Epidermal melanocyte (primary cell): Measurements from ENCODE around the gene MLLT10.
"Not testable (repeated sequence)": the region's sequence is repeated elsewhere in the genome, so short reads cannot be mapped to it uniquely, and the experiment has no call there.

ENCODE experiments used
- DNase-seq: peaks from one replicate; pipeline ENCODE4 v3.0.0; 2011; ENCODE audit warnings: low spot score; ENCODE audit not compliant: insufficient read length

Gene MLLT10

DNA sequence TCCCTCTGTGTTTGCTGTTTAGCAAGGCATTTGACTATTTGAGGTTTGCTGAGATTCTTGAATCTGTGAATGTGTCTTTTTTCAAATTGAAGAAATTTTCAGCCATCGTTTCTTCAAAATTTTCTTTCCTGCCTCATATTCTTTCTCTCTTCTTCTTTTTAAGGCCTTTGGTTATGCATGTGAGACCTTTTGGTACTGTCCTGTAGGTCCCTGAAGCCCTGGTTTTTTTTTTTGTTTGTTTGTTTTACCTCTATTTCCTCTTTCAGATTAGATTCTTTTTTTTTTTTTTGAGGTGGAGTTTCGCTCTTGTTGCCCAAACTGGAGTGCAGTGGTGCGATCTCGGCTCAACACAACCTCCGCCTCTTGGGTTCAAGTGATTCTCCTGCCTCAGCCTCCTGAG, 45.3 kb downstream of the MLLT10 start:
- DNase-seq = no peak

DNA sequence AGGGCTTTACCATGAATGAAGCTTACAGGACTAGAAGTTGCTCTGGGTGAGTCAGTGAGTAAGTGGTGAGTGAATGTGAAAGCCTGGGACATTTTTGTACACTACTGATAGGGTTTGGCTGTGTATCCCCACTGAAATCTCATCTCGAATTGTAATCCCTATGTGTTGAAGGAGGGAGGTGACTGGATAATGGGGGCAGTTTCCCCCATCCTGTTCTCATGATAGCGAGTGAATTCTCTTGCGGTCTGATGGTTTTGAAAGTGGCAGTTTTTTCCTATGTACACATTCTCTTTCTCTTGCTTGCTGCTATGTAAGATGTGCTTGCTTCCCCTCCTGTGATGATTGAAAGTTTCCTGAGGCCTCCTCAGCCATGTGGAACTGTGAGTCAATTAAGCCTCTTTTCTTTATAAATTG, 47.4 kb downstream of the MLLT10 start:
- not testable (repeated sequence) for DNase-seq

DNA sequence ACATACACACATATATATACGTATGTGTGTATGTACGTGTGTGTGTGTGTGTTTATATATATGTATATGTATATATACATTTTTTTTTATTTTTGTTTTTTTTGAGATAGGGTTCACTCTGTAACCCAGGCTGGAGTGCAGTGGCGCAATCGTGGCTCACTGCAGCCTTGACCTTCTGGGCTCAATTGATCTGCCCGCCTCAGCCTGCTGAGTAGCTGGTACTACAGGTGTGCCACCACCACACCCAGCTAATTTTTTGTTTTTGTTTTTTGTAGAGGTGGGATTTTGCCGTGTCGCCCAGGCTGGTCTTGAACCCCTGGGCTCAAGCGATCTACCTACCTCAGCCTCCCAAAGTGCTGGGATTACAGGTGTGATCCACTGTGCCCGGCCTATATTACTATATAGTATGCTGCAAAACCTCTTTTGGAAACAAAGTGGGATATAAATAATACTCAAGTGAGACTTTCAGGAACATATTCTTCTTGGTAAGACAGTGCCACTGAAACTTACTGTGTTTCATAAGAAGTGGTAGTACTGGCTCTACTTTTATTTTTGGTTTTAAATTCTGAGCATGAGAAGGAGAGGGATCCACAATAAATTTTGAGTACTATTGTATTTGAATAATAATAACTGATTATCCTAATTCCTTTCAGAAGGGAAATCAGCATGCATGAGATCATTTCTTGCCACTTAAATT, 51.0 kb downstream of the MLLT10 start:
- no peak for DNase-seq

DNA sequence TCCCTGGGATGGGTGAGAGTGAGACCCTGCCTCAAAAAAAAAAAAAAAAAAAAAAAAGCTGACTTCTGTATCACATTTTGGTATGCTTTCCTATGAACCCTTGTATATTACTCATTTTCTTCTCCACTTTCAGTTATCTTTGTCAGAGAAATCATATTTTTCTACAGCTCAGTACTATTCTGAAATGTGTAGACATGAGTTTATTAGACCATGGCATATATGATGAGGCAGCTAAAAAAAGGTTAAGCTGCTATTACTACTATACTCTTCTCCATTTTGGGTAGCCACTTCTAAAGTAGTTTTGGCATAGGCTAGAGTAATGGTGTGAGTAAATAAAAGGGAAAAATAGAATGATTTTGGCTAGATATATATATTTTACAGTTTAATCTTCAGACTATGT, 53.4 kb downstream of the MLLT10 start:
- DNase-seq = no peak

DNA sequence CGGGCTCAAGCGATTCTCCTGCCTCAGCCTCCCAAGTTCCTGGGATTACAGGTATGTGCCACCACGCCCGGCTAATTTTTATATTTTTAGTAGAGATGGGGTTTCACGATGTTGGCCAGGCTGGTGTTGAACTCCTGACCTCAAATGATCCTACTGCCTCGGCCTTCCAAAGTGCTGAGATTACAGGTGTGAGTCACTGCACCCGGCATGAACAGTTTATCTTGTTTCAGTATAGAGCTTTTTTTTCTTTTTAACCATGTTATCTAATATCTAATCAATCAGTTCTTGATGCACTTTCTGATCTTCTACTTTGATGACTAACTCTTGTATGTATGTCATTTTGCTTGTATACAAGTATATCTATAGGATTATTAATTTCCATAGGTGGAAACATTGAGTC, 54.1 kb downstream of the MLLT10 start:
- not testable (repeated sequence) for DNase-seq

DNA sequence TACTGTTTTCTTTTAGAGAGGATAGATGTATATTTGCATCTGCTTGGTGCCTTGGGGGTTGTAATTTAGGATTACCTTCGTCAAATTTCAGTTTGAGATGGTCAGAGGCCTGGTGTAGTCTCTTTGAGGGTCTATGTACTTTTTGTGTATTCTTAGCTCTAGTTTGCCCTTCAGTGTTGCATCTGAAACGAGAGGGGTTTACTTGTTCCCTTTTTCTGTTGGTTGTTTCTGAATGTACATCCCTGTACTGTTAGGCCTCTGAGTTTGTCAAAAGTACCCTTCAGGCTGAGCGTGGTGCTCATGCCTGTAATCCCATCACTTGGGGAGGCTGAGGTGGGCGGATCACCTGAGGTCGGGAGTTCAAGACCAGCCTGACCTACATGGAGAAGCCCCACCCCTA, 60.0 kb downstream of the MLLT10 start:
- DNase-seq = no peak

DNA sequence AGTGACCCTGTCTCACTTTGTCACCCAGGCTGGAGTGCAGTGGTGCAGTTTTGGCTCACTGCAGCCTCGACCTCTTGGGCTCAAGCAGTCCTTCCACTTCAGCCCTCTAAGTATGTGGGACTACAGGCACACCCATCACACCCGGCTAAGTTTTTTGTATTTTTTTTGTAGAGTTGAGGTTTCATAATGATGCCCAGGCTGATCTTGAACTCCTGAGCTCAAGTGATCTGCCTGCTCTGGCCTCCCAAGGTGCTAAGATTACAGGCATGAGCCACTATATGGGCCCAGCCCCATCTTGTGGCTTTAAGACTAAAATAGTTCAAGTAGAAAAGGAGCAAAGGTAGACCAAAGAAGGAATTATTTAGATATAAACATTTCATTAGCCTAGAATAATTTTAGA, 65.5 kb downstream of the MLLT10 start:
- DNase-seq = no peak

DNA sequence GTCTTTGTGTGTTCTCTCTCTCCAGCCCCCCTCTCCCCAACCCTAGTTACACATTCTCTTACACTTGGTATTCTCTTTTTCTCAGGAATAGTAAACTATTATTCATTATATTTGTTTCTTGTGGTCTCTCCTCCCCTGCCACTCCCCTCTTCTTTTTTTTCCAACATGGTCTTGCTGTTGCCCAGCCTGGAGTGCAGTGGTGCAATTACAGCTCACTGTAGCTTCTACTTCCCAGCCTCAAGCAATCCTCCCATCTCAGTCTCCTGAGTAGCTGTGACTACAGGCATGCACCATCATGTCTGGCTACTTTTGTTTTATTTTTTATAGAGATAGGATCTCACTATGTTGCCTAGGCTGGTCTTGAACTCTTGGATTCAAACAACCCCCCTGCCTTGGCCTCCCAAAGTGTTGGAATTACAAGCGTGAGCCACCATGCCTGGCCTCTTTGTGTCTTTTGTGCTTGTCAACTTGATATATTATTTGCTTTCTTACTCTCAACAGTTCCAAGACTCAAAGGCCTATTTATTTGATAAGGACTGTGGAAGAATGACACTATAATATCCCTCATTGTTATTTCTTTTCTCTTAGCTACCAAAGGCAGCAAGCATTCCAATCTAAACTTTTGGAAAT, 66.9 kb downstream of the MLLT10 start:
- no peak for DNase-seq

DNA sequence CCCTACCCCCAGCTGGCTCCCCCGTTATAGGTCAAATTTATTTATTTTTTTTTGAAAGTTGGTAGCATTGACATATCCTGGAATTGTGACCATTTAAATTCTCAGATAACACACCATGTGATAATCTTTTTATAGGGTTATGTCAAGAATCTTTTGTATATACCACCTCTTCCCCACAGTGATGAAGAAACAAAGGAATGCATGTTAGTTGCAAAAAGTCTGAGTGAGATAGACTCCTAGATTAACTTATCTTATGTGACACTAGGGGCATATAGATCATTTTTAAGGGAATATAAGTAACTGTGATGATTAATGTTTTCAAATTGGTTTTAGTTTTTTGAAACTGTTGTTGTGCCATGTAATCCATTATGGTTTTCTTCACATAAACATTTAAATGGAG, 68.3 kb downstream of the MLLT10 start:
- DNase-seq = no peak

DNA sequence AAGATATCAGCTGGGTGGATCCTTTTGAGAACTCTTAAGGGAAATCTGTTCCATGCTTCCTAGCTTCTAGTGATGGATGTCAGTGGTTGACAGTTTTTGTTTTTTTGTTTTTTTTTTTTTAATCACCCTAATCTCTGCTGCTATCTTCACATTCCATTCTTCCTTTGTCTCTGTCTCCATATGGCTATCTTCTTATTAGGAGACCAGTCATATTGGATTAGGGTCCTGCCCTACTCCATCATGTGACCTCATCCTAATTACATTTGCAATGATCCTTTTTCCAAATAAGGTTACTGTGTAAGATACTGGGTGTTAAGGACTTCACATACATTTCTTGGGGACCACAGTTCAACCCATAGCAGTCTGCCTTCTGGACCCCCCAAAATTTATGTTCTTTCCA, 69.7 kb downstream of the MLLT10 start:
- no peak for DNase-seq

DNA sequence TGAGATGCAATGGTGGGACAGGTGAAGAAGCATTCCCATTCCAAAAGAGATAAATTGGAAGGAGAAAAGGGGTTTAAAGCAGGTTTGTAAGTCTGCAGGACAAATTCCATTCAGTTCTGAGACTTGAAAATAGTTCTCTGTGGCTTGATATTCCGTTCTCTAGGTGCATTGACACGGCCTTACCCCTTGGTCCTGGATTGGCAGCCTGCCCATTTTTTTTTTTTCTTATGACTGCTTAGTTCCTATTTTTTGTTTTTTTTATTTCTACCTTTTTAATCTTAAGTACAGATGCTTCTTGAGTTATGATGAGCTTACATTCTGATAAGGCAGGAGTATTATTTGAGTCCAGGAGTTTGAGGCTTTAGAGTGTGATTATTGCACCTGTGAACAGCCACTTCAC, 70.6 kb downstream of the MLLT10 start:
- DNase-seq = no peak

DNA sequence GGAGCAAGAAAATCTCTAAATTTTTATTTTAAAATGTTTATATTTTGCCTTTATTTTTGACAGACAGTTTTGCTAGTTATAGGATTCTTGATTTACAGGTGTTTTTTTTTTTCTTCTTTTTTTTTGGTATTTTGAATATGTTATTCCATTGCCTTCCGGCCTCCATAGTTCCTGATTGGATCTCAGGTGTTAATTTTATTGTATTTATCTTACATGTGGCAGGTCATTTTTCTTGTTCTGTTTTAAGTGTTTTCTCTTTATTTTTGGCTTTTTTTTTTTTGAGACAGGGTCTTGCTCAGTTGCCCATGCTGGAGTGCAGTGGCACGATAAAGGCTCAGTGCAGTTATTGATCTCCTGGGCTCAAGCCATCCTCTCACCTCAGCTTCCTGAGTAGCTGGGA, 73.9 kb downstream of the MLLT10 start:
- no peak for DNase-seq

DNA sequence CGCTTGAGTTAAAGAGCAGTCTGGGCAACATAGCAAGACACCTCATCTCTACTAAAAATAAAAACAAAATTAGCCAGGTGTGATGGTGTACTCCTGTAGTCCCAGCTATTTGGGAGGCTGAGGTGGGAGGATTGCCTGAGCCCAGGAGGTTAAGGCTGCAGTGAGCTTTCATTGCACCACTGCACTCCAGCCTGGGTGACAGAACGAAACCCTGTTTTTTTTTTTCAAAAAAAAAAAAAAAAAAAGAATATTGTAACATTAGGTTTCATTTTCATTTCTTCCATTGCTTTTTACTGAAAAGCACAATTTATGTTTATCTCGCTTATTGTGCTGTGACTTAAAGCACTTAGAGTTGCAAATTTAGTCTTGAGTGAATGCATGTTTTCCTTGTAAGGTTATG, 80.0 kb downstream of the MLLT10 start:
- no peak for DNase-seq

DNA sequence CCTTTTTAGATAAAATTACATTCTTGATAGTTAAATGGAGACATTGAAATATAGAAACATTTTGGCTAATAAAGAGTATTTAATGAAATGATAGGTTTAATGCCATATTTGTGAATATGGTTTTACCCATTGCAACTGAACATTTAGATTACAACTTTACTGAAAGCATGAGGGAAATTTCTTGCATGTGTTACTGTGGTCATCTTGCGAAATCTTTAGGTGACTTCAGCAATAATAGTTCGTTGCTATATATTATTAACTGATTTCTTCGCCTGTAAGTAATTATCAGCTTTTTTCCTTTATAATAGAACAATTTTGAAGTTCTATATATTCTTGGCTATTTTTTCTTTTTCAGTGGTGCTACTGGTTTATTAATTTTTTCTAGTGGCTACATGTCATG, 83.2 kb downstream of the MLLT10 start:
- DNase-seq = no peak

DNA sequence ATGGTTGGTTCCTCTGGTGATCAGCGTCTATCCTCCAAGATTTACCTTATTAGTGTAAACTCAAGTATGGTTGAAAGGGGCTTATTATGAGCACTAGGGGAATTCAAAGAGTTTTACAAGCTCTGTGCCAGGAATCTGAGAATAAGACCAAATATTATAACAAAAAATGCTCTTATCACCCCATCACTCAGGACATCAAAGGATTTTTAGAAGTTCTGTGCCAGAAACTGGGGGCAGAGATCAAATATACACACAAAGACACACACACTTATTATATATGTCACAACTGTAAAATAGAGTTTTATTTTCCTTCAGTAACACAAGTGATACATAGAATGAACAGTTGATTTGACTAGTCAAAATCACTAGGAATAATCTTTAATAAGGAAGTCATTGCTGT, 89.3 kb downstream of the MLLT10 start:
- DNase-seq = no peak

DNA sequence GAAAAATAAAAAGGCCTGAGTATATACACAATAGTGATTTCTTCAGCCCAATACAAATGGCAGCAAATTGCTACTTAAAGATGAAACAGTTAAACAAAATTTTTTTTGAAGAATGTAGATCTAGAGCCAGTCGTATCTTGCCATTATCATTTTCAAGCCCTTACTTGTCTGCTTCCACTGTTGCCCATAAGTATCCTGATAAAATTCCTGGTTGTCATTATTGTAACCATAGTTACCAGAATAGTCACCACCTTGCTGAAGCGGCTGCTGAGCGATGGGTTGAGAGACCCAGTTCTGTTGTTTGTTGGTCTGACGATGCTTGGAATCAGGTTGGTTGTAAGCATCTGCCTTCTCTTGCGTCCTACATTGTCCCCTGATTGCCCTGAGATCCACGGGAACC, 90.4 kb downstream of the MLLT10 start:
- DNase-seq = not testable (repeated sequence)

DNA sequence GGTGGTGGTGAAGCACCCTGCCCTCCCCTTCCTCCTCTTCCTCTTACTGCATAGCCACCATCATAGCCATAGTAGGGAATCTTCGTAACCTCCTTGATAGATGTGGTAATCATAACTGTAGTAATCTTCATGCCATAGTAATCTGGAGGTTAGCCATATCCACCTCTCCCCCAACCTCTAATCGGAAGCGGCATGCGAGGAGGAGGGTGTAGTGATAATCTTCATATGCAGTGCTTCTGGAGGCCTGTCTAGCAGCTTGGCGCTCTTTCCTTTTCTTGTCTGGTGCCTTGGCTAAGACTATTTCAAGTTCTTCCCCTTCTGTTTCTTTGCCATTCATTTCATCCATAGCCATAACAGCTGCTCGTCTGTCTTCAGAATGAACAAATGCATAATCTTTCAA, 90.9 kb downstream of the MLLT10 start:
- no peak for DNase-seq

DNA sequence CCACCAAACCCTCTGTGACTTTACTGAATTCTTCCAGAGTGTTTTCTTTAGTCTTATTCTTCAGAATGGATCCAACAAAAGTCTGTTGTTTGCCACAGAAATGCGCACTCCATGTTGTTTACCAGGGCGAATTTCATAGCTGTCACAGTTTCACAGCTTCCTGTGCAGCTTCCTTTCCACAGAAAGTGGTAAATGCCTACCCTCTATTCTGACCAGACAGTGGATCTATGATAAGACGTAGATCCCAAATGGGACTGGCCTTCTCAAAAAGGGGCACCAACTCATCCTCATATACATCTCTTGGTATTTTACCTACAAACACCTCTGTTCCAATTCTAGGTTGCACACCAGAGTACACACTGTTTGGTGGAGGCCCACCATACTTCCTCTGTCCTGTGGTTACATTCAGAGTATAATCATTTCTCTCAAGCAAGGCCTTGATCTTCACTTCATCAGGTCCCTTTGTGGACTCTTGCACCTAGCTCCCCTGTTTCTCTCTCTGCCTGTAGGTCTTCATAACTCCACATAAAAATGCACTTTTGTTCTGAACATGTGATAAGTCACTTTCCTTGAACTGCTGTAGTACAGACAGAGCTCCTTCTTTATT, 91.7 kb downstream of the MLLT10 start:
- no peak for DNase-seq

DNA sequence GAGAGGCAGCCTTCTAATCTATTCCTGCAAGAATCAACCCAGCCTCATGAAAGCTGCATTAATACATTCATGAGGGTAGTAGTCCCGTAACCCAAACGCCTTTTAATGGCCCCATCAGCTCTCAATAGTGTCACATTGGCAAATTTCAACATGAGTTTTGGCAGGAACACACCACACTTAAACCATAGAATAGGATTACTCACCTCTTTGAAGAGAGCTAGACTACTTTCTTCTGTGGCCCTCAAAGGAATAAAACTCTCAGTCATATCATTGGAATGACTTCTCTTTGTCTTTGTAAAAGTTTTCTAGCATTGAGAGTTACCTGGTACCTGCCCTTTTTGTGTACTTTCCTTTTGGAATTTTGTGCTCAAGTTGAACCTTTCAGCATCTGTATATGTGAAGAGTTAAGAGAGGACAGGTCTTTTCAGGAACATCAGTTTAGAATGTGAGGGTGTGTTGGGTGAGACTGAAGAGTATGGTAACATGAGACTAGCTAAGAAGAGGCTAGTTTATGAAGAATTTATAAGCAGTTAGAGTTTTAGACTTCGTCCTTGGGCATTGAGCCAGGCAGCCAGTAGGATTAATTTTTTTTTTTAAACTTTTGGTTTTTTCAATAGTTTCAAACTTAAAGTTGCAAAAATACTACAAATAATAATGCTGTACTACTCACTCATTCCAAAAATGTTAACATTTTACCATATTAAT, 92.6 kb downstream of the MLLT10 start:
- no peak for DNase-seq

DNA sequence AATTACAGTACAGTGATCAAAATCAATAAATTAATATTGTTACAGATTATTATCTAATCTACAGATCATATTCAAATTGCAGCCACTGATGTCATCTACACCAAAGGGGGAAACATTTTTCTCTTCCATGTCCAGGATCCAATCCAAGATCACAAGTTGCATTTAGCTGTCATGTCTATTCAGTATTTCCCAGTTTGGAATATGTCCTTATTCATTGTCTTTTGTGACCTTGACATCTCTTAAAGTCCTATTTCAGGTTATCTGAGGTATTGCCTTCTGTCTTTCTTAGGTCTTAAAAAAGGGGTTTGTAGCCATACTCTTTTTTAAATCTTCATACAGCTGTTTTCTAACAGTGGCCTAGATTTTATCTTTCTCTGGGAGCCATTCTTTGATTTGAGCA, 93.3 kb downstream of the MLLT10 start:
- no peak for DNase-seq

DNA sequence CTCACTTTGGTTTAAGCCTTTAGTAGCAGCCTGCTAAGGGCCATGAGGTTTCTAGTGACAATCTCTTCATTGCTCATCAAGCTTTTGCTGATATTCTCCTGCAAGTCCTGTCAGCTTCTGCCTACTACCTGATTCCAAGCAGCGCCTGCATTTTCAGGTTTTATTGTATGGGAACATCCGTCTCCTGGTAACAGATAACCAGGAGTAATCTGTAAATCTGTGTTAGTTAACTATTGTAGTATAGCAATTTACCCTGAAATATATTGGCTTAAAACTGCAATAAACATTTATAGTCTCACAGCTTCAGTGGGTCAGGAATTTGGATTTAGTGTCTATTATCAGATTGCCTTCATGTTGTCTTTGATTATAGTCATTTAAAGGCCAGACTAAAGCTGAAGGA, 94.0 kb downstream of the MLLT10 start:
- no peak for DNase-seq

DNA sequence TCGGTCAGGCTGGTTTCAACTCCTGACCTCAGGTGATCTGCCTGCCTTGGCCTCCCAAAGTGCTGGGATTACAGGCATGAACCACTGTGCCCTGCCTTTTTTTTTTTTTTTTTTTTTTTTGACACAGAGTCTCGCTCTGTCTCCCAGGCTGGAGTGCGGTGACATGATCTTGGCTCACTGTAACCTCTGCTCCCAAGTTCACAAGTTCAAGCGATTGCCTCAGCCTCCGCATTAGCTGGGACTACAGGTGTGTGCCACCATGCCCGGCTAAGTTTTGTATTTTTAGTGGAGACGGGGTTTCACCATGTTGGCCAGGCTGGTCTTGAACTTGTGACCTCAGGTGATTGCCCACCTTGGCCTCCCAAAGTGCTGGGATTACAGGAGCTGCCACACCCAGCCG, 94.6 kb downstream of the MLLT10 start:
- DNase-seq = not testable (repeated sequence)
